ENCODE results near the gene LIN37. TPM values are rescaled to one million over a fixed set of nuclear protein-coding genes. Genes with fewer than 3 reads are reported as not detected.

The LIN37 gene
- total and polyA plus RNA-seq, 9 of the 15 experiments (the other 6 are each of a cell fraction or from before 2014, with no cell fraction given): 1.2 to 12.5 (median 8.6) TPM

DNA sequence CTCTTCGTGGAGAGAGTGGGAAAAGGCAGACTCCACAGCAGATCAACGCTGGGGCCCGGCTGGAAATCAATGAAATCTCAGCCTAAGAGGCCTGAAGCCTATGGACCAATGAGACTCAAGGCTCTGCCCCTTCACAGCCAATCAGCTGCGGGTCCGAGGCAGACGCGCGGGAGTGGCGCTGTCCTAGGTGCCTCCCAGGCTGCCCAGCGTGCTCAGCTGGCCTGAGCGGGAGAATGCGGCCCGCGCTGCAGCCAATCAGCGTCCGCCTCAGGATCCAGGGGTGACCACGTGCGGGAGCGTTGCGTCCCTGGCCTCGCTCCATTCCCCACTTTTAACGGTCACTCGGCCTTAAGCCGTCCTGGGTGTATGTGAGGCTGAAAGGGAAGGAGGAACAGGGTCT, 44.2 kb upstream of the LIN37 start, which contains the start of gene ZBTB32 (continued):
- TF ChIP-seq, protein P1, sequence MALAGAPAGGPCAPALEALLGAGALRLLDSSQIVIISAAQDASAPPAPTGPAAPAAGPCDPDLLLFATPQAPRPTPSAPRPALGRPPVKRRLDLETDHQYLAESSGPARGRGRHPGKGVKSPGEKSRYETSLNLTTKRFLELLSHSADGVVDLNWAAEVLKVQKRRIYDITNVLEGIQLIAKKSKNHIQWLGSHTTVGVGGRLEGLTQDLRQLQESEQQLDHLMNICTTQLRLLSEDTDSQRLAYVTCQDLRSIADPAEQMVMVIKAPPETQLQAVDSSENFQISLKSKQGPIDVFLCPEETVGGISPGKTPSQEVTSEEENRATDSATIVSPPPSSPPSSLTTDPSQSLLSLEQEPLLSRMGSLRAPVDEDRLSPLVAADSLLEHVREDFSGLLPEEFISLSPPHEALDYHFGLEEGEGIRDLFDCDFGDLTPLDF (CRISPR knock-in tag; IDR thresholded peaks at IDR 0.05): peak; percentile 73
- TF ChIP-seq CAMTA2 (CRISPR knock-in tag; conservative IDR thresholded peaks at IDR 0.05) (no peak), C11orf30 (IDR thresholded peaks at IDR 0.05; ENCODE audit: low read depth) (no peak), TCF7L2 (IDR thresholded peaks at IDR 0.05; ENCODE audit: low read depth, low read length) (no peak), CXXC5 (CRISPR knock-in tag; IDR thresholded peaks at IDR 0.05) (peak; percentile 85), ZNF592 (IDR thresholded peaks at IDR 0.05) (no peak), FOXK1 (CRISPR knock-in tag; IDR thresholded peaks at IDR 0.05; ENCODE audit: borderline replicate concordance) (0 out of 2 replicates have a peak, but pooled peaks have one; percentile 65), DMBX1 (CRISPR knock-in tag; IDR thresholded peaks at IDR 0.05; ENCODE audit: borderline replicate concordance) (no peak), ZNF511 (CRISPR knock-in tag; IDR thresholded peaks at IDR 0.05) (peak; percentile 96), ZNF609 (CRISPR knock-in tag; IDR thresholded peaks at IDR 0.05; ENCODE audit: borderline replicate concordance) (no peak)
- TF ChIP-seq, protein P2, sequence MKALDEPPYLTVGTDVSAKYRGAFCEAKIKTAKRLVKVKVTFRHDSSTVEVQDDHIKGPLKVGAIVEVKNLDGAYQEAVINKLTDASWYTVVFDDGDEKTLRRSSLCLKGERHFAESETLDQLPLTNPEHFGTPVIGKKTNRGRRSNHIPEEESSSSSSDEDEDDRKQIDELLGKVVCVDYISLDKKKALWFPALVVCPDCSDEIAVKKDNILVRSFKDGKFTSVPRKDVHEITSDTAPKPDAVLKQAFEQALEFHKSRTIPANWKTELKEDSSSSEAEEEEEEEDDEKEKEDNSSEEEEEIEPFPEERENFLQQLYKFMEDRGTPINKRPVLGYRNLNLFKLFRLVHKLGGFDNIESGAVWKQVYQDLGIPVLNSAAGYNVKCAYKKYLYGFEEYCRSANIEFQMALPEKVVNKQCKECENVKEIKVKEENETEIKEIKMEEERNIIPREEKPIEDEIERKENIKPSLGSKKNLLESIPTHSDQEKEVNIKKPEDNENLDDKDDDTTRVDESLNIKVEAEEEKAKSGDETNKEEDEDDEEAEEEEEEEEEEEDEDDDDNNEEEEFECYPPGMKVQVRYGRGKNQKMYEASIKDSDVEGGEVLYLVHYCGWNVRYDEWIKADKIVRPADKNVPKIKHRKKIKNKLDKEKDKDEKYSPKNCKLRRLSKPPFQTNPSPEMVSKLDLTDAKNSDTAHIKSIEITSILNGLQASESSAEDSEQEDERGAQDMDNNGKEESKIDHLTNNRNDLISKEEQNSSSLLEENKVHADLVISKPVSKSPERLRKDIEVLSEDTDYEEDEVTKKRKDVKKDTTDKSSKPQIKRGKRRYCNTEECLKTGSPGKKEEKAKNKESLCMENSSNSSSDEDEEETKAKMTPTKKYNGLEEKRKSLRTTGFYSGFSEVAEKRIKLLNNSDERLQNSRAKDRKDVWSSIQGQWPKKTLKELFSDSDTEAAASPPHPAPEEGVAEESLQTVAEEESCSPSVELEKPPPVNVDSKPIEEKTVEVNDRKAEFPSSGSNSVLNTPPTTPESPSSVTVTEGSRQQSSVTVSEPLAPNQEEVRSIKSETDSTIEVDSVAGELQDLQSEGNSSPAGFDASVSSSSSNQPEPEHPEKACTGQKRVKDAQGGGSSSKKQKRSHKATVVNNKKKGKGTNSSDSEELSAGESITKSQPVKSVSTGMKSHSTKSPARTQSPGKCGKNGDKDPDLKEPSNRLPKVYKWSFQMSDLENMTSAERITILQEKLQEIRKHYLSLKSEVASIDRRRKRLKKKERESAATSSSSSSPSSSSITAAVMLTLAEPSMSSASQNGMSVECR (CRISPR knock-in tag; IDR thresholded peaks at IDR 0.05): peak; percentile 88

Data from K562 (cell line).